Measurements from ENCODE around the gene PEAK1. TPM values are rescaled to one million over a fixed set of nuclear protein-coding genes. Genes with fewer than 3 reads are reported as not detected.
A peak's percentile ranks its signal among the peaks of the same experiment; 100 is the strongest.
"Not testable (repeated sequence)": the region's sequence is repeated elsewhere in the genome, so short reads cannot be mapped to it uniquely, and the experiment has no call there.

The PEAK1 gene
- total RNA-seq, 1 experiment from 2014 or later, result 18.4 TPM

DNA sequence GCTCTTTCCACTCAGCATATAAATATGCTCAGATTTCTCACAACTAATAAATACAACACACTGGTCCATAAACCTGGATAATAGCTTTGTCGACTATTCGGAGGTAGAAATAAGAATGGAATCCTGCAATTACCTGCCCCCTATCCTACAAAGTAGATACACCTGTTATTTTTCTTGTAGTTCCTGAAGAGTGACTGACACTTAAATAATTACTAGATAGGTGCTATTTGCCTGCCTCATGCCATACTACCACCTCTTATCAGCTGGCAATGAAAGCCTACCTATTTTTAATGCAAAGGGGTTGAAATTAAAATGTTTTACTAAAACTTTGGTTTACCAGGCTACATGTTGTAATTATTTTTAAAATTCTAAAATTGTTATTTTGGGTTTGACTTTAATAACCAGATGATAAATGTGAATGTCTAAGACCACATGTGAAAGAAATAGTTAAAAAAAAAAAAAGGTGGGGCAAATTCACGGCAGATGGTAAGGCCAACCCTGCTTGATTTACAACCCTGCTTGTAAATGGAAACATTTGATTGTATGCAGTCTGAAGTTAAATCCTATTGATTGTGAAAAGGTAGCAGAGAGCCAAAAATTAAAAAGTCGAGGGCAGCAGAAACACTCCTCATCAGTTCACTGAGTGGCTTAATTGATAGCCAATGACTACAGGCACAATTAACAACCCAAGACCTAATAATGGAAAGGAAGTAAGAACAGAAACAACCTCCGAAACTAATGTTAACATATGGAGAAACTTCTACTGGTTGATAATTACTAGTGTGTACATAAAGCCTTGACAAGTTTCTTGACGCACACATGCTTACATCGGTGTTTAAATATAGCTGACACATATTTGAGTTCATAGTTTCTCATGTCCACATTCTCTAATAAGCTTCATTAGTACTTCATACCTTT, 8.9 kb downstream of the PEAK1 start:
- no peaks in the 10 kb centered on the region for H3K27me3 Mint-ChIP-seq (ENCODE audit: insufficient read depth, unreplicated experiment)
- H3K27me3 ChIP-seq (replicated peaks; ENCODE audit: control insufficient read depth, insufficient read depth, low read length), result no peaks in the 10 kb centered on the region
- H3K4me1 ChIP-seq, result peaks cover 10% of the 10 kb centered on the region
- H3K27ac Mint-ChIP-seq (ENCODE audit: unreplicated experiment), result no peak overlapping the region
- no peak overlapping the region for H3K4me3 ChIP-seq (ENCODE audit: low read depth, low read length)
- no peaks in the 10 kb centered on the region; the same call in 1 of the 2 replicates for H3K36me3 ChIP-seq (ENCODE audit: control insufficient read depth, insufficient read depth, low read length)
- CTCF ChIA-PET, result interaction anchor here (0.9 kb wide), 1 partner anchor 133 kb away, joined by 3 read pairs; no protein-coding TSS in a partner anchor
- intact Hi-C loops (cut with micrococcal nuclease; ENCODE audit: unreplicated experiment), result no loop called here
- no peak for DNase-seq
- POLR2A ChIA-PET, result no interaction called here
- no peaks in the 10 kb centered on the region for H3K36me3 Mint-ChIP-seq (ENCODE audit: insufficient read depth, unreplicated experiment)
- peaks cover 9% of the 10 kb centered on the region for H3K4me1 Mint-ChIP-seq (ENCODE audit: low read depth, unreplicated experiment)
- no peaks in the 10 kb centered on the region for H3K9me3 Mint-ChIP-seq (ENCODE audit: unreplicated experiment)
- TF ChIP-seq, protein P1, sequence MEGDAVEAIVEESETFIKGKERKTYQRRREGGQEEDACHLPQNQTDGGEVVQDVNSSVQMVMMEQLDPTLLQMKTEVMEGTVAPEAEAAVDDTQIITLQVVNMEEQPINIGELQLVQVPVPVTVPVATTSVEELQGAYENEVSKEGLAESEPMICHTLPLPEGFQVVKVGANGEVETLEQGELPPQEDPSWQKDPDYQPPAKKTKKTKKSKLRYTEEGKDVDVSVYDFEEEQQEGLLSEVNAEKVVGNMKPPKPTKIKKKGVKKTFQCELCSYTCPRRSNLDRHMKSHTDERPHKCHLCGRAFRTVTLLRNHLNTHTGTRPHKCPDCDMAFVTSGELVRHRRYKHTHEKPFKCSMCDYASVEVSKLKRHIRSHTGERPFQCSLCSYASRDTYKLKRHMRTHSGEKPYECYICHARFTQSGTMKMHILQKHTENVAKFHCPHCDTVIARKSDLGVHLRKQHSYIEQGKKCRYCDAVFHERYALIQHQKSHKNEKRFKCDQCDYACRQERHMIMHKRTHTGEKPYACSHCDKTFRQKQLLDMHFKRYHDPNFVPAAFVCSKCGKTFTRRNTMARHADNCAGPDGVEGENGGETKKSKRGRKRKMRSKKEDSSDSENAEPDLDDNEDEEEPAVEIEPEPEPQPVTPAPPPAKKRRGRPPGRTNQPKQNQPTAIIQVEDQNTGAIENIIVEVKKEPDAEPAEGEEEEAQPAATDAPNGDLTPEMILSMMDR (IDR thresholded peaks at IDR 0.05; ENCODE audit: insufficient read depth in 1 of 2, low read depth in 1 of 2, low read length in 1 of 2, severe bottlenecking in 1 of 2, unreplicated experiment in 1 of 2), result no peak
- no peaks in the 10 kb centered on the region for H3K9me3 ChIP-seq
- no TSS peak for BruUV-seq (replicated peaks)
- no peak overlapping the region for H3K4me3 Mint-ChIP-seq (ENCODE audit: unreplicated experiment)

DNA sequence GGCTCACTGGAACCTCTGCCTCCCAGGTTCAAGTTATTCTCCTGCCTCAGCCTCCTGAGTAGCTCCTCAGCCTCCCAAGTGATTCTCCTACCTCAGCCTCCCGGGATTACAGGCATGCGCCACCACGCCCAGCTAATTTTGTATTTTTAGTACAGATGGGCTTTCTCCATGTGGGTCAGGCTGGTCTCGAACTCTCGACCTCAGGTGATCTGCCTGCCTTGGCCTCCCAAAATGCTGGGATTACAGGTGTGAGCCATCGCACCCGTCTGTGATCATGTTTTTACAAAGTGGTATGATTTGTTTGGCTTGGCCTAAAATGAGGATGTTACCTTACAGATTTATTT, 9.8 kb downstream of the PEAK1 start:
- H3K4me1 Mint-ChIP-seq (ENCODE audit: low read depth, unreplicated experiment); CTCF ChIA-PET; intact Hi-C loops (cut with micrococcal nuclease; ENCODE audit: unreplicated experiment); H3K4me3 Mint-ChIP-seq (ENCODE audit: unreplicated experiment); BruUV-seq (replicated peaks); H3K9me3 ChIP-seq; H3K4me3 ChIP-seq (ENCODE audit: low read depth, low read length); DNase-seq; H3K4me1 ChIP-seq; H3K9me3 Mint-ChIP-seq (ENCODE audit: unreplicated experiment); H3K27me3 Mint-ChIP-seq (ENCODE audit: insufficient read depth, unreplicated experiment); H3K36me3 Mint-ChIP-seq (ENCODE audit: insufficient read depth, unreplicated experiment); H3K27me3 ChIP-seq (replicated peaks; ENCODE audit: control insufficient read depth, insufficient read depth, low read length); H3K36me3 ChIP-seq (ENCODE audit: control insufficient read depth, insufficient read depth, low read length): not testable (repeated sequence)
- H3K27ac Mint-ChIP-seq (ENCODE audit: unreplicated experiment), result peak overlapping the region; percentile 17
- POLR2A ChIA-PET, result interaction anchor here (0.6 kb wide), 1 partner anchor 311 kb away, joined by 3 read pairs; no protein-coding TSS in a partner anchor

DNA sequence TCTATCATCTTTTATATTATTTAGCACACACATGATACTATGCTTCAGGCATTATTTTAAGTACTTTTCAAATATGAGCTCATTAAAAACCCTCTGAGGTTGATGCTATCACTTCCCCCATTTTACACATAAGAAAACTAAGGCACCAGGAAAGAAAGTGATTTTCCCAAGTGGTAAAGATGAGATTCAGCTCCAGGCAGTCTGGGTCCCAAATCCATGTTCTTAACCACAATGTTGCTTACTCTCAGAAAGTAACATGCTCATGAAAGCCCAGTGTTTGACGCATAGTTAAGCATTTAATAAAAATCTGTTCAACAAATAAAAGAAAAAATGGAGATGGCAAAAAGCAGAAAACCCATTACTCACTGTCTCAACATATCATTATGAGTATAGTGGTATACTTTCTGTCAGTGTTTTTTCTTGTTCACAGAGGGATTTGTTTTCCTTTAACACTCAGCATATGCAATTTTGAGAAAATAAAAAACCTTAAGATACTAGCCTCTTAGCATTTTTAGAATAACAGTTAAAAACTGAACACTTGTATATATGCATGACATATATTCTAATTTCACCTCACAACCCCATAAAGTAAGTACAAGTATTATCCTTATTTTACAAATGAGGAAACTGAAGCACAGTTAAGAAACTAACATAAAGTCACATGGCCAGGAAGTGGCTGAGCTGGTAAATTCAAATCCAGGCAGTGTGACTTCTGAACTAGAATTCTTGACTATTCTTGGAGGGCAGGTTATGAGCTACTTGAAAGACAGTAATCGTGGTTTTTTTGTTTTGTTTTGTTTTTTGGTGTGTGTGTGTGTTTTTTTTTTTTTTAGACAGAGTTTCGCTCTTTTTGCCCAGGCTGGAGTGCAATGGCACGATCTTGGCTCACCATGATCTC, 10.4 kb downstream of the PEAK1 start:
- TF ChIP-seq, protein P1 (IDR thresholded peaks at IDR 0.05; ENCODE audit: insufficient read depth in 1 of 2, low read depth in 1 of 2, low read length in 1 of 2, severe bottlenecking in 1 of 2, unreplicated experiment in 1 of 2), result no peak
- POLR2A ChIA-PET, result interaction anchor here (0.6 kb wide), 1 partner anchor 311 kb away, joined by 3 read pairs; no protein-coding TSS in a partner anchor
- Histone ChIP-seq H3K27me3 (replicated peaks; ENCODE audit: control insufficient read depth, insufficient read depth, low read length) (no peaks in the 10 kb centered on the region), H3K4me3 (ENCODE audit: low read depth, low read length) (no peak overlapping the region), H3K4me1 (peaks cover 10% of the 10 kb centered on the region), H3K36me3 (ENCODE audit: control insufficient read depth, insufficient read depth, low read length) (no peaks in the 10 kb centered on the region), H3K9me3 (no peaks in the 10 kb centered on the region)
- CTCF ChIA-PET, result no interaction called here
- intact Hi-C loops (cut with micrococcal nuclease; ENCODE audit: unreplicated experiment), result no loop called here
- H3K4me1 Mint-ChIP-seq (ENCODE audit: low read depth, unreplicated experiment), result peaks cover 9% of the 10 kb centered on the region
- no peaks in the 10 kb centered on the region for H3K36me3 Mint-ChIP-seq (ENCODE audit: insufficient read depth, unreplicated experiment)
- no peaks in the 10 kb centered on the region for H3K9me3 Mint-ChIP-seq (ENCODE audit: unreplicated experiment)
- no peak for DNase-seq
- no peak overlapping the region for H3K4me3 Mint-ChIP-seq (ENCODE audit: unreplicated experiment)
- no TSS peak for BruUV-seq (replicated peaks)
- peak overlapping the region; percentile 17 for H3K27ac Mint-ChIP-seq (ENCODE audit: unreplicated experiment)
- H3K27me3 Mint-ChIP-seq (ENCODE audit: insufficient read depth, unreplicated experiment), result no peaks in the 10 kb centered on the region
